HG02884 (cell line): Measurements from ENCODE around the gene AGMO.

Experiments
- ATAC-seq: cut with Tn5 transposase; IDR thresholded peaks from one replicate; pipeline ENCODE4 v1.9.1; 2021; ENCODE audit warnings: mild to moderate bottlenecking, moderate library complexity; ENCODE audit not compliant: unreplicated experiment

The AGMO gene

DNA sequence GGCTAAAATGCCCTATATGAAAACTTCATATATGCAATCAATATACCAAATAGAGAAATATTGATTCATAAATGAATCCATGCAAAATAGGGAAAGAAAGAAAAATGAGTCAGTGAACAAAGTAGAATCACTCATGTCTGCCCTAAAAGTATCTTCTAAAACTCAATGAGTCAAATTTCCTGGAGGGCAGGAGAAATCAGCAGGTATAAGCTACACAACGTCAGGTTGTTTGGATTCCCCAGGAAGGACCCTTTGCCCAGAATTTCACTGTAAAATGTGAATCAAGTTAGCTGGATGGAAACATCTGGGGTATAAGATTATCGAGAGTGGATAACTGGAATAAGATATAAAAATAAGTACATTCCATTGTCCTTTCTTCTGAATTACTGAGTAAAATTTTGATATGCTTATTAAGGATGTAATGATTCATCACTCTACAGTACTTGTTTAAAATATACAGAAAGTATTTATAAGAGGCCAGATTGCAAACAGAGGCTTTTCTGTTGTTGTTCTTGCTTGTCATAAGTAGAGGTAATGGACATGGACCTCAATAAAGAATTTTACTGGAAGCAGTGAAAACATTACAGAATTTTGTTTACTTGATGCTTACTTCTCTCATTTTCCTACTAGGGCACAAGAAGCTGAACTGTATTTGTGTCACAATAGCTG, 99.0 kb downstream of the AGMO start:
- ATAC-seq: no peak

DNA sequence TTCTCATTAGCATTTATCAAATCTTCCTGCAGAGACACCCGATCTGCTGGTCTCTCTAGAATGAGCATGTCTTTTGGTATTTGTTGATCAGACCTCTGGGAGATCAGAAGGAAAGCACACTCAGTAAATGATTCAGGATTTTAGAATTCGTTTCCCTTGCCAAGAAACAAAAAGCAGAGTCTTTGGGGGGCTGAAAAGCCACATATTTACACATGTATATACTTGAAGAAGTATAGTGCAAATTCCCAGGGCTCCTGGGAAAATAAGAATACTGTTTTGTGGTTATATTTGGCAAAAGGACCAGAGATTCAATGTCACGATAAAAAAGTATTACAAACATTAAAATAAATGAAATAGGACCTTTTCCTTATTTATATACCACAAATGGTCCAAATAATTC, 100.2 kb downstream of the AGMO start:
- no peak for ATAC-seq

GRCh38 chr7:15459018-15459615, 102.7 kb downstream of the AGMO start:
- ATAC-seq: no peak

DNA sequence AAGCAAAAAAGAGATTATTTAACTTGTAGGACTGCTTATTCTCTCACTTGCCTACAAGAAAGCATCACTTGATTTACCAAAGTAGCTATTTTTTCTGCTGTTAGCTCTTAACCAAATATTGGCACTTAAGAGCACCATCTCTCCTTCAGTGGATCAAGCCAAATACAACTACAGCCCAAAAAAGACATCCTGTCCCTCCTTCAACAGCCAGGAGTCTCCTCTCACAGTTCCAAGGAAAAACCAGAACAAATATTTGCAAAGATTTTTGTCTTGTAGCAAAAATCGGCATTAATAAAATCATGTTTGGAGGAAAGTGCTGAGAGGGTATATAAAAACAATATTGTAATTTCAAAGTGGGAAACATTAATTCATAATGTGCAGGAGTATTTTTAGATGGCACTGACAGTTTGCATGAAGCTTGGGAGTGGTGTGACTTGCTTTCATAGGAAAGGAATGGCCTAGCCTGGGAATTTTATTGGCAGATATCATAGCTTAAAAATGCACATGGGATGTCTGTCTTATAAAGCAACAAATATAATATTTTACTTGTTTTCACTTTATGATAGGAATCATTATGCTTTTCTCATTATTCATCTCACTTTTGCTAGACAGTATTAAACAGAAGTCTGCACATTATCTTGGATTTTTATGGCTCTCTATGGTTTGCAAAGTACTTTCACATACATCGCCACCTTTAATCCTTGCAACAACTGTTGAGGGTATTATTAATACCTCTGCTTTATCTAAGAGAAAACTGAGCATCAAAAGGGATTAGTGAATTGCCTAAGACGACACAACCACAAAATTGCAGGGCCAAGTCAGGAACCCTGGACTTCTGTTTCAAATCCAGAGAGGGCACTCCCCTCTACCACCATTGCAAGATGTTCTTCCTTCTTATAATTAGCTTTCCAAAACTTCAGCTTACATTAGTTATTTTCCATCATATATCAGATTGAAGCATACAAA, 103.5 kb downstream of the AGMO start:
- no peak for ATAC-seq

DNA sequence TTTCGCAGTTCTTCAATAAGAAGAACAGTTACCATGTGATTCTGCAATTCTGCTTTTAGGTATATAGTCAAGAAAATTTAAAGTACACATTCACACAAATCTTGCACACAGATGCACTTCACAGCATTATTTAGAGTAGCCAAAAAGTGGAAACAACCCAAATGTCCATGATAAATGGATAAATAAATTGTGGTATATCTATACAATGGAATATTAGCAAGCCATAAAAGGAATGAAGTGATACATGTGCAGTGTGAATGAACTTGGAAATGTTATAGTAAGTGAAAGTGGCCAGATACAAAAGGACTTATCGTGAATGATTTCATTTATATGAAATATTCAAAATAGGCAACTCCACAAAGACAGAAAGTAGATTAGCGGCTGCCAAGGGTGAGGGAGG, 109.1 kb downstream of the AGMO start:
- ATAC-seq: no peak

DNA sequence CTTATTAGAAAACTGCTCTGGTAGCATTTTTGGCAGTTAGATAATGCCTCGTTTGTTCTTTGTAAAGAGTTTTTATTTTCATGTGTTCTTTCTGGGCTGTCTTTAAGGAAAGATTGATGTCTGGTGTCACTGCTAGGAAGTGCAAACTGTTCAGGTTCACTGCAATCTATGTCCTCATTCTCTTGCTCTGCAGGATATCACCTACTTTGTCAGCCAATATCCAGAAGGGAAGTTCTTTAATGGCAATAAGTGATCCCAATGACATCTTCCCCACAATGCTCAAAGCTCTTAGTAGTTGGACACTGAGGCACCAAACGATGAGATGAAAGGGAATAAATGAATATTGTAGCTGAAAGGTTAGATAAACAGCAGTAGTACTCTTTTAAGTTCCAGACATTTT, 115.1 kb downstream of the AGMO start:
- no peak for ATAC-seq

DNA sequence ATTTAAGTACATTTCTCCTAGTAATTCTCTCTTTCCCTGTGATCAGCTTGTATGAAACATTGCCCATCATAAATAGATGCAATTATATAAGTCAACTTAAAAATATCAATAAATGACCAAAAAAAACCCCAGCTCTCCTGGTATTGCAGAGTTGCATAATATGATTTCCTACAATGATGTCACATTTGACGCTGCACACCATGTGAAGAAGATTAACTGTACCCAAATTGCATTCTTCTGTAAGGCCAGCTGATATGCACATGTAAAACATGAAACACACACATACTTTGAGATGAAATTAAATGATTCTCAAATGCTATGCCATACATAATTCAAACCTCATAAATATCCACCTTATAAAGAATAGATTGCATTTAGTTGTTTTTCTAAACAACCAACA, 115.5 kb downstream of the AGMO start:
- no peak for ATAC-seq

GRCh38 chr7:15441915-15442314, 119.9 kb downstream of the AGMO start:
- no peak for ATAC-seq

- no peak for ATAC-seq
Measured at GRCh38 chr7:15440482-15440881, 121.3 kb downstream of the AGMO start.

- ATAC-seq: no peak
Measured at GRCh38 chr7:15439853-15440252, 122.0 kb downstream of the AGMO start.

DNA sequence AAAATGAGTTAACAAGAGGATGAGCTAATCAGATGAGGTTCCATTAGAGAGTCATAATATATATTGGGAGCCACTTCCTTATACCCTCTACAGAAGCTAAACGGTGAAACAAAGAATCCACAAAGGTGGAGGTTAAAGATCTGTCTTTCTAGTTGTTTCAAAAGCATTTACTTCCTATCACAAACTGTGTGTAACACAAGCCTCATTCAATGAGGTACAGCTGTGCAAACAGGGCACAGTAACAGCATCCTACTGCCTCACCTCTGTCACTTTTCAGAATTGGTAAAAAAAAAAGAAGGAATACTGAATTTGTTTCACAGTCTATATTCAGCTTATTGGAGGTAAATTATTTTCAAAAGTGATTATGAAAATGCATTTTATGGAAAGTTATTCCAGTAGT, 128.7 kb downstream of the AGMO start:
- no peak for ATAC-seq

DNA sequence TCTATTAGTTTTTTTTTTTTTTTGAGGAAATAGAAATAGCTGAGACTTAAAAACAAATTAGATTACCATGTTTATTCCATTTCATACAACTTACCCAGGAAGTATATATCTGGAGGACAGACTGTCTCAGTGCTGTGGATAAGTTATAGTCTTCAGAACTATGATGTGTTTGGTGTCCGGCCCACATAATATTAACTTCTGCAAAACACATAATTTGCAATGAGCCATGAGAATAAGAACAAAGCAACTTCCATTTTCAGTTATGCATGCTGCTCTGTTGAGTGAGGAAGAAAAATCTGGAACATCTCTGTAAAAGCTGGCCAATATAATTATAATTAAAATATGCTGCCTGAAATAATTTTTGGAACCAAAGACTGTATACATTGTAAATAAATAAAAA, 130.9 kb downstream of the AGMO start:
- no peak for ATAC-seq

DNA sequence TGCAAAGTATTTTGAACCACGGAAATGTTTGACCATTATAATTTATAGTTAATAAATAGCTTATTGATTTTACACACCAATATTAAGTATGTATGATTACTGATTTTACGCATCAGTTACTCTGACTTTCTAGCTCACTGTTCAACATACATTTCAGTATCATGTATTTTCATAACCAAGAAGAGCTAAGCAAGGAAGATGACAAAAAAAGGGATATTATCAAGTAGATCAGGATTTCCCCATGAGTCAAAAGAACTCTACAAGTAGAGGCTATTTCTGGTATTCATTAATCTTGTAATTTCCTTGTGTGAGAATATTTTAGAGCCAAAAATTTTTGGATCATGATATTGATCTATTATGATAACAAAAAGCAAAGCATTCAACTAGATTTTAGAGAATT, 131.6 kb downstream of the AGMO start:
- ATAC-seq: no peak

GRCh38 chr7:15424468-15424867, 137.3 kb downstream of the AGMO start:
- no peak for ATAC-seq

- no peak for ATAC-seq
Measured at GRCh38 chr7:15419596-15419995, 142.2 kb downstream of the AGMO start.

GRCh38 chr7:15418264-15418663, 143.6 kb downstream of the AGMO start:
- ATAC-seq: no peak

DNA sequence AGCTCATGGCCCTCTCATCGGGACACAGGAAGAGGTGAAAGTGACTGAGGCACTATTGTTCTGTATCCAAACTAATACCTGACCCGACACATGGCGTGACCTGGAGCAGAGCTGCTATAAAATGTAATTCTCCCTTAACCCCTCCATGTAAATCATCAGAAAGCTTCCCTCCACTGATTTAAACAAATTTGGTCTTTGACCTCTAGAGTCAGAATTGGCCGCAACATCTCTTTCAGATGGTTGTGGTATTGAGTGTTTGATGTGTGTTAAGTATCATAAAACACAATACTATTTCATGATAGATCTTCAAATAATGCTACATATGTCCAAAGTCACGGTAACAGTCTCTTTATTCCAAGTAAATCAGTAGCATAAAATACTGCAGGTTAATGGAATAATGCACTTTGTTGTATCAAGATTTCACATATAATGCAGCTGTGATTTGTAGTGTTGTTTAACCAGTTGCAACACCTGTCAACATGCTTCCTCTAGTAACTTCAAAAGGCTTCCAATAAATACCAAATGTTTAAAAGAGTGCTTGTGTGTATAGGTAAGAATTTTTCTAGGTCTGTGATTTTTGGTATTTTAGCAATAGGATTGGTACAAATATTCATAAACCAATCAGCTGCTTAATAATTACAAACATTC, 144.3 kb downstream of the AGMO start:
- no peak for ATAC-seq

DNA sequence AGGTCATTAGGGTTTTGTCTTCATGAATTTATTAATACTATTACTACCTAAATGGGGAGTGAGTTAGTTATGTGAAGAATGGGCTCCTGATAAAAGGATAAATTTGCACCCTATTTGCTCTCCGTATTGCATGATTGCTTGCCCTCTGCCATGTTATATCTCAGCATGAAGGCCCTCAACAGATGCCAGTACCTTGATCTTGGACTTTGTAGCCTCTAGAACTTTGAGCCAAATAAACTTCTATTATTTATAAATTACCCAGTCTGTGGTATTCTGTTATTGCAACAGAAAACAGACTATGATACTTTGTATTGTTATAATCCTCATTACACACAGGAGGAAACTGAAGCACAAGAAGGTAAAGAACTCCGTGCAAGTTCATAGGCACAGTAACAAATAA, 150.8 kb downstream of the AGMO start:
- no peak for ATAC-seq

- no peak for ATAC-seq
Measured at GRCh38 chr7:15407910-15408309, 153.9 kb downstream of the AGMO start.

GRCh38 chr7:15403751-15404150, 158.1 kb downstream of the AGMO start:
- no peak for ATAC-seq

DNA sequence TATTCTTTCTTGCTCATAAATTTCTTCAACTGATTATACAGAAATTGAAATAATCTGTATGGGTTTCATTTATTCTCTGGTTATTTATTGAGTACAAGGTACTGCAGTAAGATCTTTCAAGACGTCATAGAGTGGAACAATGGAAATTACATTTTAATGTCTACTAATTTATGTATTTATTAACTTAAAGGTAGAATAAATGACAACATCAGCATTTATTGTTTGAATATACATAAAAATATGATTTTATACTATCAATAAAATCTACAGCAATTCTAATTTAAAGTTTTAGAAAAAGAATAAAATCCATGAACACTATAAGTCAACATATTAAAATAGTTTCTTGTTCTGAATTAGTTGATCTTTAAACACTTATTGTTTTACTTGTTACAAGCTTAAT, 158.5 kb downstream of the AGMO start:
- no peak for ATAC-seq
